ENCODE measurements around the gene DENND2A.

DNA sequence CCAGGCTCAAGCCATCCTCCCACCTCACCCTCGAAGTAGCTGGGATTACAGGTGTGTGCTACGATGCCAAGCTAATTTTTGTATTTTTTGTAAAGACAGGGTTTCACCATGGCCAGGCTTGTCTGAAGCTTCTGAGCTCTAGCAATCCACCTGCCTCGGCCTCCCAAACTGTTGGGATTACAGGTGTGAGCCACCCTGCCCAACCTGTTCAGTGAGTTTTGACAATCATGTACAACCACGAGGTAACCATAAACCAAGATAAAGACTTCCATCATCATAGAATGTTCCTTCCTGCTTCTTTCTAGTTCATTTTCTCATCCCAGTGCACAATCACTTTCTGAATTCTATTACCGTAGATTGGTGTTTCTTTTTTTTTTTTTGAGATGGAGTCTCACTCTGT lies 130.8 kb downstream of the DENND2A start:
- no peak for TF ChIP-seq SP1 (CRISPR knock-in tag; conservative IDR thresholded peaks at IDR 0.05)
- TF ChIP-seq, protein P1, sequence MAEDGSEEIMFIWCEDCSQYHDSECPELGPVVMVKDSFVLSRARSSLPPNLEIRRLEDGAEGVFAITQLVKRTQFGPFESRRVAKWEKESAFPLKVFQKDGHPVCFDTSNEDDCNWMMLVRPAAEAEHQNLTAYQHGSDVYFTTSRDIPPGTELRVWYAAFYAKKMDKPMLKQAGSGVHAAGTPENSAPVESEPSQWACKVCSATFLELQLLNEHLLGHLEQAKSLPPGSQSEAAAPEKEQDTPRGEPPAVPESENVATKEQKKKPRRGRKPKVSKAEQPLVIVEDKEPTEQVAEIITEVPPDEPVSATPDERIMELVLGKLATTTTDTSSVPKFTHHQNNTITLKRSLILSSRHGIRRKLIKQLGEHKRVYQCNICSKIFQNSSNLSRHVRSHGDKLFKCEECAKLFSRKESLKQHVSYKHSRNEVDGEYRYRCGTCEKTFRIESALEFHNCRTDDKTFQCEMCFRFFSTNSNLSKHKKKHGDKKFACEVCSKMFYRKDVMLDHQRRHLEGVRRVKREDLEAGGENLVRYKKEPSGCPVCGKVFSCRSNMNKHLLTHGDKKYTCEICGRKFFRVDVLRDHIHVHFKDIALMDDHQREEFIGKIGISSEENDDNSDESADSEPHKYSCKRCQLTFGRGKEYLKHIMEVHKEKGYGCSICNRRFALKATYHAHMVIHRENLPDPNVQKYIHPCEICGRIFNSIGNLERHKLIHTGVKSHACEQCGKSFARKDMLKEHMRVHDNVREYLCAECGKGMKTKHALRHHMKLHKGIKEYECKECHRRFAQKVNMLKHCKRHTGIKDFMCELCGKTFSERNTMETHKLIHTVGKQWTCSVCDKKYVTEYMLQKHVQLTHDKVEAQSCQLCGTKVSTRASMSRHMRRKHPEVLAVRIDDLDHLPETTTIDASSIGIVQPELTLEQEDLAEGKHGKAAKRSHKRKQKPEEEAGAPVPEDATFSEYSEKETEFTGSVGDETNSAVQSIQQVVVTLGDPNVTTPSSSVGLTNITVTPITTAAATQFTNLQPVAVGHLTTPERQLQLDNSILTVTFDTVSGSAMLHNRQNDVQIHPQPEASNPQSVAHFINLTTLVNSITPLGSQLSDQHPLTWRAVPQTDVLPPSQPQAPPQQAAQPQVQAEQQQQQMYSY (CRISPR knock-in tag; IDR thresholded peaks at IDR 0.05): no peak
- TF ChIP-seq, protein P2, sequence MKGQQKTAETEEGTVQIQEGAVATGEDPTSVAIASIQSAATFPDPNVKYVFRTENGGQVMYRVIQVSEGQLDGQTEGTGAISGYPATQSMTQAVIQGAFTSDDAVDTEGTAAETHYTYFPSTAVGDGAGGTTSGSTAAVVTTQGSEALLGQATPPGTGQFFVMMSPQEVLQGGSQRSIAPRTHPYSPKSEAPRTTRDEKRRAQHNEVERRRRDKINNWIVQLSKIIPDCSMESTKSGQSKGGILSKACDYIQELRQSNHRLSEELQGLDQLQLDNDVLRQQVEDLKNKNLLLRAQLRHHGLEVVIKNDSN (CRISPR knock-in tag; IDR thresholded peaks at IDR 0.05): no peak
- no peak for TF ChIP-seq ZNF138 (CRISPR knock-in tag; conservative IDR thresholded peaks at IDR 0.05)
- TF ChIP-seq, protein P3, sequence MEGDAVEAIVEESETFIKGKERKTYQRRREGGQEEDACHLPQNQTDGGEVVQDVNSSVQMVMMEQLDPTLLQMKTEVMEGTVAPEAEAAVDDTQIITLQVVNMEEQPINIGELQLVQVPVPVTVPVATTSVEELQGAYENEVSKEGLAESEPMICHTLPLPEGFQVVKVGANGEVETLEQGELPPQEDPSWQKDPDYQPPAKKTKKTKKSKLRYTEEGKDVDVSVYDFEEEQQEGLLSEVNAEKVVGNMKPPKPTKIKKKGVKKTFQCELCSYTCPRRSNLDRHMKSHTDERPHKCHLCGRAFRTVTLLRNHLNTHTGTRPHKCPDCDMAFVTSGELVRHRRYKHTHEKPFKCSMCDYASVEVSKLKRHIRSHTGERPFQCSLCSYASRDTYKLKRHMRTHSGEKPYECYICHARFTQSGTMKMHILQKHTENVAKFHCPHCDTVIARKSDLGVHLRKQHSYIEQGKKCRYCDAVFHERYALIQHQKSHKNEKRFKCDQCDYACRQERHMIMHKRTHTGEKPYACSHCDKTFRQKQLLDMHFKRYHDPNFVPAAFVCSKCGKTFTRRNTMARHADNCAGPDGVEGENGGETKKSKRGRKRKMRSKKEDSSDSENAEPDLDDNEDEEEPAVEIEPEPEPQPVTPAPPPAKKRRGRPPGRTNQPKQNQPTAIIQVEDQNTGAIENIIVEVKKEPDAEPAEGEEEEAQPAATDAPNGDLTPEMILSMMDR (IDR thresholded peaks at IDR 0.05): no peak
- TF ChIP-seq ZNF121 (CRISPR knock-in tag; IDR thresholded peaks at IDR 0.05): no peak
- TF ChIP-seq GTF2I (CRISPR knock-in tag; conservative IDR thresholded peaks at IDR 0.05): no peak
- TF ChIP-seq, protein P4, sequence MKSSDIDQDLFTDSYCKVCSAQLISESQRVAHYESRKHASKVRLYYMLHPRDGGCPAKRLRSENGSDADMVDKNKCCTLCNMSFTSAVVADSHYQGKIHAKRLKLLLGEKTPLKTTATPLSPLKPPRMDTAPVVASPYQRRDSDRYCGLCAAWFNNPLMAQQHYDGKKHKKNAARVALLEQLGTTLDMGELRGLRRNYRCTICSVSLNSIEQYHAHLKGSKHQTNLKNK (CRISPR knock-in tag; IDR thresholded peaks at IDR 0.05): no peak
- TF ChIP-seq, protein P5, sequence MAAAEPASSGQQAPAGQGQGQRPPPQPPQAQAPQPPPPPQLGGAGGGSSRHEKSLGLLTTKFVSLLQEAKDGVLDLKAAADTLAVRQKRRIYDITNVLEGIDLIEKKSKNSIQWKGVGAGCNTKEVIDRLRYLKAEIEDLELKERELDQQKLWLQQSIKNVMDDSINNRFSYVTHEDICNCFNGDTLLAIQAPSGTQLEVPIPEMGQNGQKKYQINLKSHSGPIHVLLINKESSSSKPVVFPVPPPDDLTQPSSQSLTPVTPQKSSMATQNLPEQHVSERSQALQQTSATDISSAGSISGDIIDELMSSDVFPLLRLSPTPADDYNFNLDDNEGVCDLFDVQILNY (CRISPR knock-in tag; IDR thresholded peaks at IDR 0.05): no peak
- TF ChIP-seq, protein P6, sequence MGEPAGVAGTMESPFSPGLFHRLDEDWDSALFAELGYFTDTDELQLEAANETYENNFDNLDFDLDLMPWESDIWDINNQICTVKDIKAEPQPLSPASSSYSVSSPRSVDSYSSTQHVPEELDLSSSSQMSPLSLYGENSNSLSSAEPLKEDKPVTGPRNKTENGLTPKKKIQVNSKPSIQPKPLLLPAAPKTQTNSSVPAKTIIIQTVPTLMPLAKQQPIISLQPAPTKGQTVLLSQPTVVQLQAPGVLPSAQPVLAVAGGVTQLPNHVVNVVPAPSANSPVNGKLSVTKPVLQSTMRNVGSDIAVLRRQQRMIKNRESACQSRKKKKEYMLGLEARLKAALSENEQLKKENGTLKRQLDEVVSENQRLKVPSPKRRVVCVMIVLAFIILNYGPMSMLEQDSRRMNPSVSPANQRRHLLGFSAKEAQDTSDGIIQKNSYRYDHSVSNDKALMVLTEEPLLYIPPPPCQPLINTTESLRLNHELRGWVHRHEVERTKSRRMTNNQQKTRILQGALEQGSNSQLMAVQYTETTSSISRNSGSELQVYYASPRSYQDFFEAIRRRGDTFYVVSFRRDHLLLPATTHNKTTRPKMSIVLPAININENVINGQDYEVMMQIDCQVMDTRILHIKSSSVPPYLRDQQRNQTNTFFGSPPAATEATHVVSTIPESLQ (CRISPR knock-in tag; IDR thresholded peaks at IDR 0.05): no peak
- no peak for TF ChIP-seq ZNF232 (CRISPR knock-in tag; IDR thresholded peaks at IDR 0.05)
